Uterus (tissue), 2 donors: Measurements from ENCODE around the gene MSX1.

Source experiments
- CTCF ChIP-seq, 4 experiments: fragments of 200-600 bp in 2 of 4; fragments of 450-650 bp in 2 of 4; sonication (generic) in 2 of 4; IDR thresholded peaks; one replicate each; pipeline ENCODE4 v1.5.1; 2016 to 2019; ENCODE audit warnings: antibody characterized with exemption in 4 of 4, mild to moderate bottlenecking in 2 of 4, moderate library complexity in 1 of 4
- POLR2A ChIP-seq, 2 donors: fragments of 450-650 bp; IDR thresholded peaks; one replicate each; pipeline ENCODE4 v1.6.1; 2016; ENCODE audit warnings: antibody characterized with exemption in 2 of 2, mild to moderate bottlenecking in 1 of 2, moderate library complexity in 1 of 2

GRCh38 chr4:4837316-4837715 lies 22.1 kb upstream of the MSX1 start:
- TF ChIP-seq CTCF (IDR thresholded peaks at IDR 0.05) (no peak), POLR2A (IDR thresholded peaks at IDR 0.05) (no peak)
